HFFc6 (cell line): ENCODE results near the gene SIAH2. TPM values are rescaled to one million over a fixed set of nuclear protein-coding genes. Genes with fewer than 3 reads are reported as not detected.

Experiments used
- DNase-seq: peaks from one replicate; pipeline ENCODE4 v3.0.0-alpha.2; 2018
- H3K27ac Mint-ChIP-seq: 2 replicates; pipeline ENCODE4 v1.8.0; 2020; ENCODE audit warnings: mild to moderate bottlenecking, mixed read lengths
- H3K27me3 Mint-ChIP-seq: 2 replicates; pipeline ENCODE4 v1.8.0; 2021; ENCODE audit warnings: mild to moderate bottlenecking, moderate library complexity, mixed read lengths; ENCODE audit not compliant: insufficient read depth
- H3K36me3 Mint-ChIP-seq: 2 replicates; pipeline ENCODE4 v1.8.0; 2021; ENCODE audit warnings: low read depth, mixed read lengths
- H3K4me1 Mint-ChIP-seq: 2 replicates; pipeline ENCODE4 v1.8.0; 2020; ENCODE audit warnings: low read depth, mixed read lengths
- H3K4me3 Mint-ChIP-seq: 2 replicates; pipeline ENCODE4 v1.8.0; 2020; ENCODE audit warnings: mild to moderate bottlenecking, moderate library complexity, mixed read lengths
- H3K9me3 Mint-ChIP-seq: 2 replicates; pipeline ENCODE4 v1.8.0; 2020; ENCODE audit warnings: mild to moderate bottlenecking, mixed read lengths
- total RNA-seq, 6 experiments: library from RNA; stranded (reverse); fragmentation: NEBNext Ultra II Directional; extraction: Animal tissue kit (Norgen Biotek cat#: 25700); gene quantifications; 2 replicates in 1 of 6; 3 replicates in 5 of 6; pipeline ENCODE4 v1.2.3, GENCODE V29; 2021
- TF ChIP-seq, protein P1 (sequence below): fragments of 200-600 bp; sonication (generic); IDR thresholded peaks from 2 replicates; pipeline ENCODE4 v1.5.0; 2021; ENCODE audit warnings: antibody characterized with exemption, mild to moderate bottlenecking

SIAH2 gene
- total RNA-seq, 6 experiments from 2014 or later, result 14.6 to 18.2 (median 15.9) TPM

DNA sequence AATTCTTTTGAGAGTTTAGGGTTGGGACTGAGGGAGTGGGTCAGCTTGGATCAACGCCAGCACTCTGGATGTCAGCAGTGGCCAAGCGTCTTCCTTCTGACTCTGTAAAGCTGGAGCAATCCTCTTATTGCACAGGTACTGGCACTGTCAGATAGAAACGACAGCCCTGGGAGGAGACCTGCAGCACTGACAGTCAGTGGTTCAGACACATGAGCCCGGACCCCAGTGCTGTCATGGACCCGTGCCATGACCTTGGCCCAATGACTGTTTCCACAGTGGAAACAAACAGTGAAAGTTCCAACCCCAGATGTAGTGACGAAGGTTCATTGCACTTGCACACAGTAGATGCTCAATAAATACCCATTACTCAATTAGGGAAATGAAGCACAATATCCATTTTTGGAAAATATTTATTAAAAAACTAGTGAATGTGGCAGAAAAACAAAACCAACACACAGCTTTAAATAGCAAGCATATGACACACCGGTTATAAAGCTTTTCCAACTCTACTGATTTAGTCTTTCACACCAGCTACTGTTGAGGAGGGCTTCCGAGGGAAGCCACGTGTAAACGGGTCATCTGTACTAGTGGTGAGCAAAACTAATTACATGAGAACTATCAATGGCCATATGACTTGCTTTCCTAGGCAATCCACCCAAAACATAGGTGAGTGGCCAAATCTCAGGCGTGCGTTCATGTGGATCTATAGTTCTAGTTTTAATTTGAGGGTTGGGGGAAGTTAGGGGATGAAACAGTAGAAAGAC is 22.1 kb downstream of the SIAH2 start:
- peaks cover 16% of the 10 kb centered on the region; the same call in 1 of the 2 replicates for H3K36me3 Mint-ChIP-seq

DNA sequence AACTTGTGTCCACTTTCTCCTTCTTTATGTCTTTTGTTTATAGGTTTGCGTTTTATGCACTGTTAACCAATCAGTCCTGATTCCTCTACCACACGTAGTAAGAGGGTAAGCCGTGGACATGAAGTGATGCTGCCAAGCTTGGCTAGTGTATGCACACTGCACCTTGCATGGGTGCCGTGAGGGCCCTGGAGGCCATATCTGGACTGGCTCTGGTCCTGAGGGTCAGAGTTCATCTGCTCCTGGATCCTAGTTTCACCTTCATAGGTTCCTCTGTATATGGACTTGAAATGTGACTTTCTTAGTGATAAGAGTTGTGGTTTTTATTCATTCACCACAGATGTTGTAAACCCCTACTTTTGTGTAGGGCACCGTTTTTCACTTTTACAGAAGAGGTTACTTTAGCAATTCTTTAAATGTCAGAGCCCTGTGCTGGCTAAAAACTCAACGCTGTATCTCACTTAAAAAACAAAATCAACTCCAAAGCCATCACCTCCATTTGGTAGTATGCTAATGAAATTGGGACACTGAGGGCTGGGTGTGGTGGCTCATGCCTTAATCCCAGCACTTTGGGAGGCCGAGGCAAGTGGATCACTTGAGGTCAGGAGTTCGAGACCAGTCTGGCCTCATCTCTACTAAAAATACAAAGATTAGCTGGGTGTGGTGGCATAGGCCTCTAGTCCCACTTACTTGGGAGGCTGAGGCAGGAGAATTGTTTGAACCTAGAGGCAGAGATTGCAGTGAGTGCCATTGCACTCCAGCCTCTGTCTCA is 22.9 kb downstream of the SIAH2 start:
- TF ChIP-seq, protein P1, sequence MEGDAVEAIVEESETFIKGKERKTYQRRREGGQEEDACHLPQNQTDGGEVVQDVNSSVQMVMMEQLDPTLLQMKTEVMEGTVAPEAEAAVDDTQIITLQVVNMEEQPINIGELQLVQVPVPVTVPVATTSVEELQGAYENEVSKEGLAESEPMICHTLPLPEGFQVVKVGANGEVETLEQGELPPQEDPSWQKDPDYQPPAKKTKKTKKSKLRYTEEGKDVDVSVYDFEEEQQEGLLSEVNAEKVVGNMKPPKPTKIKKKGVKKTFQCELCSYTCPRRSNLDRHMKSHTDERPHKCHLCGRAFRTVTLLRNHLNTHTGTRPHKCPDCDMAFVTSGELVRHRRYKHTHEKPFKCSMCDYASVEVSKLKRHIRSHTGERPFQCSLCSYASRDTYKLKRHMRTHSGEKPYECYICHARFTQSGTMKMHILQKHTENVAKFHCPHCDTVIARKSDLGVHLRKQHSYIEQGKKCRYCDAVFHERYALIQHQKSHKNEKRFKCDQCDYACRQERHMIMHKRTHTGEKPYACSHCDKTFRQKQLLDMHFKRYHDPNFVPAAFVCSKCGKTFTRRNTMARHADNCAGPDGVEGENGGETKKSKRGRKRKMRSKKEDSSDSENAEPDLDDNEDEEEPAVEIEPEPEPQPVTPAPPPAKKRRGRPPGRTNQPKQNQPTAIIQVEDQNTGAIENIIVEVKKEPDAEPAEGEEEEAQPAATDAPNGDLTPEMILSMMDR, result no peak
- no peaks in the 10 kb centered on the region for H3K9me3 Mint-ChIP-seq
- H3K4me1 Mint-ChIP-seq, result peaks cover 36% of the 10 kb centered on the region
- peaks cover 16% of the 10 kb centered on the region; the same call in 1 of the 2 replicates for H3K36me3 Mint-ChIP-seq
- H3K27me3 Mint-ChIP-seq, result peaks cover 2% of the 10 kb centered on the region
- DNase-seq, result no peak
- H3K4me3 Mint-ChIP-seq, result no peak overlapping the region
- H3K27ac Mint-ChIP-seq, result no peak overlapping the region

More for the DNA sequence above, 22.1 kb downstream of the SIAH2 start:
- TF ChIP-seq, protein P1, result no peak
- H3K4me1 Mint-ChIP-seq, result peaks cover 39% of the 10 kb centered on the region
- H3K27me3 Mint-ChIP-seq, result peaks cover 2% of the 10 kb centered on the region
- H3K9me3 Mint-ChIP-seq, result no peaks in the 10 kb centered on the region
- no peak overlapping the region for H3K4me3 Mint-ChIP-seq
- no peak overlapping the region for H3K27ac Mint-ChIP-seq
- no peak for DNase-seq

DNA sequence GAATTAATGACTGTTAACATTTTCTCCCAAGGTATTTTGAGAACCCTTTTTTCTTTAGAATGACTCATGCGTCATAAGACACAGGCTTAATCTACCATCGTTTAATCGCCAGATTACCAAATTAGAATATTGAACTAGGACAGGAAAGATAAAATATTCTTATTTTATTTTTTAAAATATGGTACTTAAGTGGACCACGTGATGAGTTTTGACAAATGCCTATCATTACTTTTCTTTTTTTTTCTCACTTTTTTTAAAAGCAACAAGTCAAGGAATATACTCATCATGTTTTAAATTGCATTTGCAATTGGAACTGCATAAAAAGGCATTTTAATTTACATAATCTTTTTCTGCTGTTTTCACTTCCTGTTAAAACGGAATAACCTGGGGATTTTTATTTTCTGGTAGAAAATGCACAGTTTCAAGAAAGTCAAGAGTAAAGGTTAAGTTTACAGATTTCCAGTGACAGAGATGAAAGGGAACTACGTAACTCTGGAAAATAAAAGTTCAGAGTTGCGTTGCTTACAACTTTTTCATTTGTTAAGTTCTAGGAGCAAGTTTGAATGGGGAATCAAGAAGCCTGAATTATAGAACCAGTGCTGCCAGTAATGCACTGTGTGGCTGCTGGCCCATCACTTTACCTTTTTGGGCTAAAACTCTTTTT is 23.6 kb downstream of the SIAH2 start:
- H3K4me1 Mint-ChIP-seq, result peaks cover 29% of the 10 kb centered on the region
- H3K36me3 Mint-ChIP-seq, result peaks cover 16% of the 10 kb centered on the region; the same call in 1 of the 2 replicates
- no peak for DNase-seq
- TF ChIP-seq, protein P1, result no peak
- H3K4me3 Mint-ChIP-seq, result no peak overlapping the region
- no peaks in the 10 kb centered on the region for H3K9me3 Mint-ChIP-seq
- no peak overlapping the region for H3K27ac Mint-ChIP-seq
- peaks cover 2% of the 10 kb centered on the region; the same call in 1 of the 2 replicates for H3K27me3 Mint-ChIP-seq

DNA sequence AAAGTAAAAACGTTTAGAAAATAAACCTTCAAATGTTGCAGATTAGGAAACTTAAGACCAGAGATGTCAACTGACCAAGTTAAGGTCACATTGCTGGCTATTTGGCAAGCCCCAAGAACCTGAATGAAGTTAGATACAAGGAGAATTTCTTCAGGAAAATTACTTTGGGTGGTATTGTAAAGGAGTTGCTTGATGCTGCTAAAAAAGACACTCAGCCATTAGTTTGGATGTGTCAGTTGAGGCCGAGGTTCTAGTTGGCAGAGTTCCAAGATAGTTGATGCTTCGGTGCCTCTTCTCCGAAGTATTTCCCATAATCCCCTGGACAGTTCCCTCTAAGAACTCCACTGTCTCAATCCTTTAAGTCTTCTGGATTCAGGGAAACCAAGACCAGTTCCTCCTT is 24.3 kb downstream of the SIAH2 start:
- H3K27me3 Mint-ChIP-seq, result peaks cover 2% of the 10 kb centered on the region; the same call in 1 of the 2 replicates

More for the DNA sequence above, 24.3 kb downstream of the SIAH2 start:
- Mint-ChIP-seq H3K4me1 (peaks cover 23% of the 10 kb centered on the region), H3K4me3 (no peak overlapping the region), H3K9me3 (no peaks in the 10 kb centered on the region), H3K27ac (no peak overlapping the region), H3K36me3 (peaks cover 16% of the 10 kb centered on the region; the same call in 1 of the 2 replicates)
- TF ChIP-seq, protein P1, result no peak
- DNase-seq, result no peak
